ENCODE measurements around the gene WNT10A.

Gene WNT10A

DNA sequence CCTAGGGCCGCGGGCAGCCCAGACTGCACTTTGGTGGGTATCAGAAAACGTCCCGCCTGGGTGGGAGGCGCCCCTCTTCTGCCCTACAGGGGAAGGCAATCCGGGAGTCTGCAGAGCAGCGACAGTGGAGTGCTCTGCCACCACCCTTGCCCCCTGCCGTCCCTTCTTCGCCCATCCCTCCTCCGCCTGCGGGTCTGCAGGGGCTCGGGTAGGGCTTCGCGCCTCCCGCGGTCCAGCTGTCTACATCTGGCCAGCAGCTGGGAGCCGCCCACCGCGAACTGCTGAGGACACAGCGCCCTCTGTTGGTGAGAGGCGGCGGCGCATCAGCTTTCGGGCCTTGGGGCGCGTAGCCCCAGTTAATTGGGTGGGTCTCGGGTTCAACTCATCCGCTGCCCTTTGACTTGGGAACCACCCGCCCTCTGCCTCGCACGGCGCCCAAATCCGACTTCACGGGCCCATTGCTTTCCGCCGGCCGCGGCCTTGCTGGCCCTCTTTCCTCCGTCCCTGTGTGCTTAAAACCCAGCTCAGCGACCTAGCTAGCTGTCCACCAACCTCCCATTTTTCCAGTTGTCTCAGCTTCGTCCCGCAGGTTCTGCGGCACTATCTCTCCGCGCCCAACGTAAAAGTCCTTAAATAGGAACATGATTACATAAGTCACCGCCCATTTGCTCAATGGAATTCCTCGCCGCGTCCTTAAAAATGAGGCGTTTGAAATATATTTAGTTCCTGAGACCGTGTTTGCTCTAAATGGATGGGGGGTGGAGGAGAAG lies 17.6 kb downstream of the WNT10A start:
- ChIA-PET CTCF (interaction anchor here (0.5 to 5.3 kb wide), 19 partner anchors 9 to 1600 kb away, joined by 3 to 71 read pairs (median 6); partner anchors contain the start of gene CDK5R2), POLR2A (interaction anchor here (1.2 to 1.8 kb wide), 4 partner anchors 10 to 239 kb away, joined by 3 to 13 read pairs (median 4); partner anchors contain the start of genes BCS1L and ZNF142)
- TF ChIP-seq FOXM1 (IDR thresholded peaks at IDR 0.05; ENCODE audit: borderline replicate concordance) (no peak), HDGF (IDR thresholded peaks at IDR 0.05; ENCODE audit: borderline replicate concordance) (no peak), TARDBP (IDR thresholded peaks at IDR 0.05) (no peak), L3MBTL2 (conservative IDR thresholded peaks at IDR 0.05) (peak; percentile 69), ARNT (IDR thresholded peaks at IDR 0.05) (no peak), CTBP1 (IDR thresholded peaks at IDR 0.05; ENCODE audit: borderline replicate concordance) (no peak), ELF4 (IDR thresholded peaks at IDR 0.05) (no peak)
- TF ChIP-seq, protein P1, sequence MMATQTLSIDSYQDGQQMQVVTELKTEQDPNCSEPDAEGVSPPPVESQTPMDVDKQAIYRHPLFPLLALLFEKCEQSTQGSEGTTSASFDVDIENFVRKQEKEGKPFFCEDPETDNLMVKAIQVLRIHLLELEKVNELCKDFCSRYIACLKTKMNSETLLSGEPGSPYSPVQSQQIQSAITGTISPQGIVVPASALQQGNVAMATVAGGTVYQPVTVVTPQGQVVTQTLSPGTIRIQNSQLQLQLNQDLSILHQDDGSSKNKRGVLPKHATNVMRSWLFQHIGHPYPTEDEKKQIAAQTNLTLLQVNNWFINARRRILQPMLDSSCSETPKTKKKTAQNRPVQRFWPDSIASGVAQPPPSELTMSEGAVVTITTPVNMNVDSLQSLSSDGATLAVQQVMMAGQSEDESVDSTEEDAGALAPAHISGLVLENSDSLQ (IDR thresholded peaks at IDR 0.05) = no peak
- peak; percentile 83 for DNase-seq (ENCODE audit: extremely low spot score)

DNA sequence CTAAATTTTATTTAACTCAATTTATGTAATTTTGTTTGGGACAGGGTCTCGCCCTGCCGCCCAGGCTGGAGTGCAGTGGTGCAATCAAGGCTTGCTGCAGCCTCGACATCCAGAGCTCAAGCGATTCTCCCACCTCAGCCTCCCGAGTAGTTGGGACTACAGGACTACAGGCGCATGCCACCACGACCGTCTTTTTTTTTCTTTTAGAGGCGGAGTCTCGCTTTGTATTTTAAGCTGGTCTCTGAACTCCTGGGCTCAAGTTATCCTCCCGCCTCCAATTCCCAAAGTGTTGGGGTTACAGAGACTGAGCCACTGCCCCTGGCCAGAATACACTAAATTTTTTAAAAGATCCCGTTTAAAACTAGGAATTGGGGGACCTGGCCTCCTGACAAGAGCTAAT lies 18.5 kb downstream of the WNT10A start:
- DNase-seq (ENCODE audit: extremely low spot score) = no peak
- ChIA-PET POLR2A (no interaction called here), CTCF (interaction anchor here (0.8 to 5.3 kb wide), 8 partner anchors 8 to 103 kb away, joined by 3 to 71 read pairs (median 5); no protein-coding TSS in a partner anchor)
- TF ChIP-seq SUZ12 (IDR thresholded peaks at IDR 0.05) (no peak), FOXM1 (IDR thresholded peaks at IDR 0.05; ENCODE audit: borderline replicate concordance) (no peak), HDGF (IDR thresholded peaks at IDR 0.05; ENCODE audit: borderline replicate concordance) (no peak), L3MBTL2 (conservative IDR thresholded peaks at IDR 0.05) (no peak), LEF1 (IDR thresholded peaks at IDR 0.05; ENCODE audit: borderline replicate concordance) (no peak)

DNA sequence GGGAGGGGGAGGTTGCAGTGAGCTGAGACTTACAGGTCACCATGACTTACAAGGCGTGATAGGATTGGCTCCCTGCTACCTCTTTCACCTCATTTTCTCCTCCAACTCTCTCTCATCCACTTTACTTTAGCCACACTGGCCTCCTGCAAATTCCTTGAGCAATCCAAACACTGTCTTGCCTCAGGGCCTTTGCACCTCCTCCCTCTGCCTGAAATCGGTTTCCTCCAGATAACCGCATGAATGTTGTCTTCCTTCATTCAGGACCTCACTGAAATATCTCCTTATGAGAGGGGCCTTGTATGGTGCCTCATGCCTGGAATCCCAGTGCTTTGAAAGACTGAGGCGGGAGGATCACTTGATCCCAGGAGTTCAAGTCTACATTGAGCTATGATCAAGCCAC lies 21.8 kb downstream of the WNT10A start:
- ChIA-PET POLR2A (interaction anchor here (0.6 kb wide), 1 partner anchor 39 kb away, joined by 3 read pairs; no protein-coding TSS in a partner anchor), CTCF (interaction anchor here (0.7 to 1.3 kb wide), 2 partner anchors 10 to 33 kb away, joined by 3 to 4 read pairs; no protein-coding TSS in a partner anchor)
- no peak for TF ChIP-seq ZNF384 (IDR thresholded peaks at IDR 0.05)
- no peak for TF ChIP-seq ELF4 (IDR thresholded peaks at IDR 0.05)
- TF ChIP-seq, protein P1 (IDR thresholded peaks at IDR 0.05) = no peak
- TF ChIP-seq FOXM1 (IDR thresholded peaks at IDR 0.05; ENCODE audit: borderline replicate concordance) = no peak
- TF ChIP-seq NFRKB (IDR thresholded peaks at IDR 0.05) = no peak
- TF ChIP-seq CTBP1 (IDR thresholded peaks at IDR 0.05; ENCODE audit: borderline replicate concordance) = no peak
- TF ChIP-seq TARDBP (IDR thresholded peaks at IDR 0.05) = no peak
- TF ChIP-seq L3MBTL2 (conservative IDR thresholded peaks at IDR 0.05) = no peak
- TF ChIP-seq ARNT (IDR thresholded peaks at IDR 0.05) = no peak
- no peak for TF ChIP-seq HDGF (IDR thresholded peaks at IDR 0.05; ENCODE audit: borderline replicate concordance)
- TF ChIP-seq FOXK2 (IDR thresholded peaks at IDR 0.05) = no peak
- TF ChIP-seq SP1 (IDR thresholded peaks at IDR 0.05) = no peak
- no peak for TF ChIP-seq FOXA1 (IDR thresholded peaks at IDR 0.05)
- TF ChIP-seq LEF1 (IDR thresholded peaks at IDR 0.05; ENCODE audit: borderline replicate concordance) = no peak
- TF ChIP-seq SUZ12 (IDR thresholded peaks at IDR 0.05) = no peak
- TF ChIP-seq BHLHE40 (IDR thresholded peaks at IDR 0.05; ENCODE audit: borderline replicate concordance) = no peak
- DNase-seq (ENCODE audit: extremely low spot score) = no peak

DNA sequence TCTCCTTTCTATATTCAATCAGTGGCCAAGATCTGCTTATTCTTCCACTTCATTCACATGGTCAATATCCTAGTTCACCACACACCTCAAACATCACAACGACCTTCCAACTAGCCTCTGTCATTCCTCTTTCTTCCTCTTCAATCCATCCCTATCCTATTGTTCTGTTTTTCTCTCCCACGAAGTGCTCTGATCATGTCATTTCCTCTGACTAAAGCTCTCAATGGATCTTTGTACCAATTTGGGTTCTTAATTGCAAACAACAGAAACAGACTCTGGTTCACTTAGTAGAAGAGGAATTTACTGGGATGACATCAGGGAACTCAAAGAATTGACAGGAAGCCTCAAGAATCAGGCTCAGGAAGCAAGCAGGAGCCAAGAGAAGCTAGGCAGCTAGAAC lies 23.5 kb downstream of the WNT10A start:
- no peak for DNase-seq (ENCODE audit: extremely low spot score)
- TF ChIP-seq ARNT (IDR thresholded peaks at IDR 0.05) (no peak), BHLHE40 (IDR thresholded peaks at IDR 0.05; ENCODE audit: borderline replicate concordance) (no peak), NFRKB (IDR thresholded peaks at IDR 0.05) (no peak), L3MBTL2 (conservative IDR thresholded peaks at IDR 0.05) (no peak), ZNF384 (IDR thresholded peaks at IDR 0.05) (no peak)
- TF ChIP-seq, protein P1 (IDR thresholded peaks at IDR 0.05) = no peak
- ChIA-PET CTCF (no interaction called here), POLR2A (no interaction called here)

DNA sequence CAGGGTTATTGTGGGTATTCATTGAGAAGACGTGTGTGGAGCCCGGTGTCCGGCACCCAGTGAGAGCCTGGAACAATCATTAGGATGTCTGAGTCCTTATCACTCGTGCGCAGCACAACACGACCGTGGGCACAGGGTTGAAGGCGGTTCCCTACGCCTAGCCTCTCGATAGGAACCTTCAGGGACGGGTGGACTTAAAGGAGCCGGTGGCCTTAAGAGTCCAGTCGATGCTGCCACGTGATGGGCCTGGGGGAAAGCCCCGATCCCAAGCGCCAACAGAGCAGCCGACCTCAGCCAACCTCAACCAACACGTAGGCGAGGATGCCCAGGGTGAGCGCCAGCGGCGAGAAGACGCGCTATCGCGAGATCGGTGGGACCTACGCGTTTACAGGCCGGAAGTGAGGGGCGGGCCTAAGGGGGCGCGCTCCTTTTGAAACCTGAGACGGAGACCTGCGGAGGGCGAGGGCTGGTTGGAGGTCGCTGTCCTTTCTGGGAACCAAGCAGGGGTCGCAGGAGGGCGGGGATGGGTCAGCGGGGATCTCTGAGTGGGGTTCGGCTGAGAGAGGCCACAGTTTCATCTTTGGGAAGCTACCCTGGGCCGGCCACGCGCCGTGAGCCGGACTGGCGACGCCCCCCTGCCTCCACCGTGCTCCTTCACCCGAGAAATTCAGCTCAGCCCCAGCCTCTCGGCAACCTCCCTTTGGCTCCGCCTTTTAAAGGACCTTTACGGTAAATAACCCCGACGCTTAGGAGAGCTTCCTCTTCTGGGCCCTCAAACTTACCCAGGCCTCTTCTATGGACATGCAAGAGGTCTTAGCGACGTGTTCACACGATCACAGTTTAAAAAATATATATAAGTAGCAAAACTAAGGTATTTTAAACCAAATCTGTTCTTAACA lies 28.3 kb downstream of the WNT10A start:
- DNase-seq (ENCODE audit: extremely low spot score) = peak; percentile 95
- CTCF ChIA-PET = interaction anchor here (1.0 to 2.5 kb wide), 5 partner anchors 11 to 56 kb away, joined by 3 to 15 read pairs (median 10); no protein-coding TSS in a partner anchor
- POLR2A ChIA-PET = interaction anchor here (0.6 to 2.4 kb wide), 20 partner anchors 10 to 336 kb away, joined by 3 to 13 read pairs (median 4); partner anchors contain the start of genes BCS1L, CDK5R2, GLB1L and WNT6
- TF ChIP-seq ELF4 (IDR thresholded peaks at IDR 0.05) (peak; percentile 74; the same call in 1 of the 2 replicates), NFRKB (IDR thresholded peaks at IDR 0.05) (no peak), FOXK2 (IDR thresholded peaks at IDR 0.05) (no peak), FOXA1 (IDR thresholded peaks at IDR 0.05) (no peak), L3MBTL2 (conservative IDR thresholded peaks at IDR 0.05) (peak; percentile 96), HDGF (IDR thresholded peaks at IDR 0.05; ENCODE audit: borderline replicate concordance) (no peak), FOXM1 (IDR thresholded peaks at IDR 0.05; ENCODE audit: borderline replicate concordance) (no peak), LEF1 (IDR thresholded peaks at IDR 0.05; ENCODE audit: borderline replicate concordance) (no peak), SUZ12 (IDR thresholded peaks at IDR 0.05) (no peak), CTBP1 (IDR thresholded peaks at IDR 0.05; ENCODE audit: borderline replicate concordance) (no peak), SP1 (IDR thresholded peaks at IDR 0.05) (peak; percentile 35; the same call in 1 of the 2 replicates), BHLHE40 (IDR thresholded peaks at IDR 0.05; ENCODE audit: borderline replicate concordance) (no peak), TARDBP (IDR thresholded peaks at IDR 0.05) (no peak)
- TF ChIP-seq, protein P1 (IDR thresholded peaks at IDR 0.05) = no peak

Measured in HEK293T (cell line).